Activated CD8-positive, alpha-beta T cell treated with anti-CD3 and anti-CD28 coated beads for 36 hours (primary cell): ENCODE results near the gene HRCT1. TPM values are rescaled to one million over a fixed set of nuclear protein-coding genes. Genes with fewer than 3 reads are reported as not detected.

ENCODE experiments used
- ATAC-seq: fragments of 200-7000 bp; cut with Tn5 transposase; one replicate; pipeline ENCODE4 v1.10.0; 2021; ENCODE audit warnings: mild to moderate bottlenecking, moderate library complexity
- CTCF ChIA-PET: fragments of 350-600 bp; sonication (Branson Sonifier 250); formaldehyde crosslinking; loops from one replicate; lab custom pipeline; 2021; ENCODE audit warnings: antibody characterized with exemption; lab: Charles Lee
- POLR2A ChIA-PET: fragments of 350-600 bp; sonication (Branson Sonifier 250); formaldehyde crosslinking; loops from one replicate; lab custom pipeline; 2021; ENCODE audit warnings: antibody characterized with exemption; lab: Charles Lee
- DNase-seq: peaks from one replicate; pipeline ENCODE4 v3.0.0-alpha.2; 2020
- H3K27ac Mint-ChIP-seq: one replicate; pipeline ENCODE4 v1.8.0; 2021; ENCODE audit warnings: mild to moderate bottlenecking, mixed read lengths
- H3K27me3 Mint-ChIP-seq: one replicate; pipeline ENCODE4 v1.8.0; 2021; ENCODE audit warnings: mixed read lengths
- H3K36me3 Mint-ChIP-seq: one replicate; pipeline ENCODE4 v1.8.0; 2021; ENCODE audit warnings: low read depth, mixed read lengths
- H3K4me1 Mint-ChIP-seq: one replicate; pipeline ENCODE4 v1.8.0; 2021; ENCODE audit warnings: low read depth, mixed read lengths
- H3K4me3 Mint-ChIP-seq: one replicate; pipeline ENCODE4 v1.8.0; 2021; ENCODE audit warnings: mild to moderate bottlenecking, moderate library complexity, mixed read lengths
- H3K9me3 Mint-ChIP-seq: one replicate; pipeline ENCODE4 v1.8.0; 2021; ENCODE audit warnings: mixed read lengths
- CTCF ChIP-seq: fragments of 200-600 bp; IDR thresholded peaks from one replicate; pipeline ENCODE4 v1.8.0; 2022; ENCODE audit warnings: antibody characterized with exemption, mild to moderate bottlenecking
- intact Hi-C: fragments of 100-400 bp; cut with micrococcal nuclease; formaldehyde crosslinking; loops from one replicate; pipeline ENCODE4 v1.10.0; 2022
- total RNA-seq, 2 experiments: library from RNA; stranded (reverse); gene quantifications; one replicate each; pipeline ENCODE4 v1.2.3, GENCODE V29; 2021

The HRCT1 gene
- total RNA-seq, 2 experiments from 2014 or later, result not detected

- no peak for ATAC-seq
- no peak for DNase-seq
- TF ChIP-seq CTCF, result no peak
- Mint-ChIP-seq H3K4me1 (no peaks in the 10 kb centered on the region), H3K36me3 (no peaks in the 10 kb centered on the region), H3K27me3 (peaks cover 3% of the 10 kb centered on the region), H3K27ac (no peak within 1 kb of the TSS), H3K9me3 (no peaks in the 10 kb centered on the region), H3K4me3 (no peak within 1 kb of the TSS)
- intact Hi-C loops, result no loop called here
- ChIA-PET CTCF (interaction anchor here (0.7 to 1.4 kb wide), 2 partner anchors 12 to 27 kb away, joined by 3 read pairs; no protein-coding TSS in a partner anchor), POLR2A (interaction anchor here (0.5 to 0.9 kb wide), 2 partner anchors 12 to 15 kb away, joined by 3 to 5 read pairs; no protein-coding TSS in a partner anchor)
Observed at GRCh38 chr9:35870351-35870923, 35.6 kb upstream of the HRCT1 start, which contains the start of gene OR13J1. Gene OR13J1, minus strand, starts transcription at chr9:35870401. Its CDS starts 0 bp downstream, at chr9:35870401.

- H3K27ac Mint-ChIP-seq, result no peak overlapping the region
- intact Hi-C loops, result no loop called here
- ChIA-PET POLR2A (interaction anchor here (0.8 kb wide), 1 partner anchor 16 kb away, joined by 3 read pairs; no protein-coding TSS in a partner anchor), CTCF (interaction anchor here (2.3 kb wide), 1 partner anchor 82 kb away, joined by 8 read pairs; no protein-coding TSS in a partner anchor)
- no peaks in the 10 kb centered on the region for H3K36me3 Mint-ChIP-seq
- H3K4me3 Mint-ChIP-seq, result no peak overlapping the region
- ATAC-seq (no peak), DNase-seq (no peak)
- H3K9me3 Mint-ChIP-seq, result no peaks in the 10 kb centered on the region
- no peaks in the 10 kb centered on the region for H3K4me1 Mint-ChIP-seq
- no peak for TF ChIP-seq CTCF
- H3K27me3 Mint-ChIP-seq, result peaks cover 2% of the 10 kb centered on the region
Observed at GRCh38 chr9:35871545-35871944, 34.5 kb upstream of the HRCT1 start.

- H3K9me3 Mint-ChIP-seq, result peaks cover 4% of the 10 kb centered on the region
- no peaks in the 10 kb centered on the region for H3K36me3 Mint-ChIP-seq
- ChIA-PET POLR2A (no interaction called here), CTCF (interaction anchor here (0.6 to 2.3 kb wide), 3 partner anchors 10 to 177 kb away, joined by 3 to 8 read pairs (median 4); no protein-coding TSS in a partner anchor)
- intact Hi-C loops, result no loop called here
- no peak overlapping the region for H3K4me3 Mint-ChIP-seq
- H3K27me3 Mint-ChIP-seq, result peaks cover 2% of the 10 kb centered on the region
- no peak overlapping the region for H3K27ac Mint-ChIP-seq
- no peaks in the 10 kb centered on the region for H3K4me1 Mint-ChIP-seq
- DNase-seq (no peak), ATAC-seq (no peak)
- TF ChIP-seq CTCF, result no peak
Observed at GRCh38 chr9:35872505-35872904, 33.5 kb upstream of the HRCT1 start.

GRCh38 chr9:35882263-35882848 lies 23.6 kb upstream of the HRCT1 start:
- ChIA-PET POLR2A (interaction anchor here (0.5 kb wide), 1 partner anchor 12 kb away, joined by 3 read pairs; no protein-coding TSS in a partner anchor), CTCF (interaction anchor here (0.6 to 3.4 kb wide), 56 partner anchors 10 to 576 kb away, joined by 3 to 66 read pairs (median 5); partner anchors contain the start of genes CCDC107, FAM221B, GBA2 and HINT2)

More at GRCh38 chr9:35882263-35882848, 23.6 kb upstream of the HRCT1 start:
- DNase-seq (peak; percentile 89), ATAC-seq (peak; percentile 73)
- Mint-ChIP-seq H3K4me3 (no peak overlapping the region), H3K4me1 (no peaks in the 10 kb centered on the region), H3K27me3 (peaks cover 10% of the 10 kb centered on the region), H3K27ac (no peak overlapping the region), H3K36me3 (peaks cover 2% of the 10 kb centered on the region), H3K9me3 (peaks cover 8% of the 10 kb centered on the region)
- intact Hi-C loops, result loop anchor here (2.0 kb wide), 2 partner anchors 56 to 92 kb away; partner anchors contain the start of gene NPR2
- TF ChIP-seq CTCF, result peak; percentile 98
